Osteocyte (in vitro differentiated cells): ENCODE data around the gene CDH13. TPM values are rescaled to one million over a fixed set of nuclear protein-coding genes. Genes with fewer than 3 reads are reported as not detected.

ENCODE experiments used
- DNase-seq: peaks from one replicate; pipeline ENCODE4 v3.0.0; 2021; ENCODE audit warnings: mixed read lengths; ENCODE audit not compliant: unreplicated experiment; ENCODE audit errors: extremely low spot score
- H3K27ac Mint-ChIP-seq: one replicate; pipeline ENCODE4 v1.8.0; 2021; ENCODE audit warnings: mild to moderate bottlenecking, mixed read lengths; ENCODE audit not compliant: unreplicated experiment
- H3K27me3 Mint-ChIP-seq: one replicate; pipeline ENCODE4 v1.8.0; 2021; ENCODE audit warnings: mixed read lengths; ENCODE audit not compliant: unreplicated experiment
- H3K36me3 Mint-ChIP-seq: one replicate; pipeline ENCODE4 v1.8.0; 2021; ENCODE audit warnings: mixed read lengths; ENCODE audit not compliant: unreplicated experiment
- H3K4me1 Mint-ChIP-seq: one replicate; pipeline ENCODE4 v1.8.0; 2021; ENCODE audit warnings: mixed read lengths; ENCODE audit not compliant: unreplicated experiment
- H3K4me3 Mint-ChIP-seq: one replicate; pipeline ENCODE4 v1.8.0; 2021; ENCODE audit warnings: mild to moderate bottlenecking, moderate library complexity, mixed read lengths; ENCODE audit not compliant: unreplicated experiment
- H3K9me3 Mint-ChIP-seq: one replicate; pipeline ENCODE4 v1.8.0; 2021; ENCODE audit warnings: mixed read lengths; ENCODE audit not compliant: unreplicated experiment
- CTCF ChIP-seq: fragments of 200-600 bp; sonication (generic); IDR thresholded peaks from 2 replicates; pipeline ENCODE4 v1.5.0; 2021; ENCODE audit warnings: antibody characterized with exemption, mild to moderate bottlenecking, moderate library complexity
- total RNA-seq: library from RNA; stranded (reverse); gene quantifications from 2 replicates; pipeline ENCODE4 v1.2.1, GENCODE V29; 2021

Gene CDH13
- total RNA-seq, 1 donor from 2014 or later = 27.0 TPM

GRCh38 chr16:83552228-83552627 lies 925.5 kb downstream of the CDH13 start:
- Mint-ChIP-seq H3K27me3 (no peaks in the 10 kb centered on the region), H3K4me1 (peaks cover 10% of the 10 kb centered on the region), H3K4me3 (no peak overlapping the region), H3K27ac (no peak overlapping the region), H3K36me3 (no peaks in the 10 kb centered on the region), H3K9me3 (no peaks in the 10 kb centered on the region)
- TF ChIP-seq CTCF = no peak
- DNase-seq = no peak

- no peak overlapping the region for H3K4me3 Mint-ChIP-seq
- H3K27me3 Mint-ChIP-seq = no peaks in the 10 kb centered on the region
- no peak for DNase-seq
- H3K36me3 Mint-ChIP-seq = no peaks in the 10 kb centered on the region
- TF ChIP-seq CTCF = no peak
- peaks cover 10% of the 10 kb centered on the region for H3K4me1 Mint-ChIP-seq
- H3K9me3 Mint-ChIP-seq = no peaks in the 10 kb centered on the region
- no peak overlapping the region for H3K27ac Mint-ChIP-seq
These were observed 926.2 kb downstream of the CDH13 start for GRCh38 chr16:83552930-83553329.

GRCh38 chr16:83554096-83554495 lies 927.3 kb downstream of the CDH13 start:
- TF ChIP-seq CTCF = no peak
- DNase-seq = no peak
- Mint-ChIP-seq H3K4me3 (no peak overlapping the region), H3K4me1 (peaks cover 10% of the 10 kb centered on the region), H3K27me3 (no peaks in the 10 kb centered on the region), H3K36me3 (no peaks in the 10 kb centered on the region), H3K9me3 (no peaks in the 10 kb centered on the region), H3K27ac (no peak overlapping the region)

GRCh38 chr16:83554540-83554939 lies 927.8 kb downstream of the CDH13 start:
- no peaks in the 10 kb centered on the region for H3K27me3 Mint-ChIP-seq
- no peaks in the 10 kb centered on the region for H3K36me3 Mint-ChIP-seq
- peaks cover 10% of the 10 kb centered on the region for H3K4me1 Mint-ChIP-seq
- DNase-seq = no peak
- no peak for TF ChIP-seq CTCF
- H3K9me3 Mint-ChIP-seq = no peaks in the 10 kb centered on the region
- no peak overlapping the region for H3K4me3 Mint-ChIP-seq
- no peak overlapping the region for H3K27ac Mint-ChIP-seq

- no peaks in the 10 kb centered on the region for H3K27me3 Mint-ChIP-seq
- DNase-seq = no peak
- H3K27ac Mint-ChIP-seq = no peak overlapping the region
- H3K36me3 Mint-ChIP-seq = no peaks in the 10 kb centered on the region
- no peaks in the 10 kb centered on the region for H3K4me1 Mint-ChIP-seq
- no peak overlapping the region for H3K4me3 Mint-ChIP-seq
- no peaks in the 10 kb centered on the region for H3K9me3 Mint-ChIP-seq
- no peak for TF ChIP-seq CTCF
These were observed 935.1 kb downstream of the CDH13 start for GRCh38 chr16:83561876-83562275.
